GM12872 (cell line): ENCODE data around the gene DRGX.

Experiments
- CTCF ChIP-seq: IDR thresholded peaks from 3 replicates; pipeline ENCODE4 v1.5.1; 2011; ENCODE audit warnings: low read depth, mild to moderate bottlenecking, low read length, moderate library complexity; ENCODE audit not compliant: insufficient read depth

Gene DRGX

GRCh38 chr10:49429458-49429857 lies 33.6 kb upstream of the DRGX start:
- no peak for TF ChIP-seq CTCF

GRCh38 chr10:49426490-49427360 lies 30.8 kb upstream of the DRGX start:
- no peak for TF ChIP-seq CTCF

GRCh38 chr10:49419005-49419404 lies 23.1 kb upstream of the DRGX start:
- TF ChIP-seq CTCF = no peak

GRCh38 chr10:49418328-49418727 lies 22.4 kb upstream of the DRGX start:
- TF ChIP-seq CTCF = no peak

GRCh38 chr10:49418053-49418326 lies 22.1 kb upstream of the DRGX start:
- TF ChIP-seq CTCF = no peak

GRCh38 chr10:49417311-49418052 lies 21.6 kb upstream of the DRGX start:
- no peak for TF ChIP-seq CTCF

- no peak for TF ChIP-seq CTCF
These were observed 20.0 kb upstream of the DRGX start for GRCh38 chr10:49415846-49416245.
